ENCODE measurements around the gene PPM1K. TPM values are rescaled to one million over a fixed set of nuclear protein-coding genes. Genes with fewer than 3 reads are reported as not detected.

Gene PPM1K
- total and polyA plus RNA-seq, 7 donors = 1.0 to 18.0 (median 3.5) TPM

DNA sequence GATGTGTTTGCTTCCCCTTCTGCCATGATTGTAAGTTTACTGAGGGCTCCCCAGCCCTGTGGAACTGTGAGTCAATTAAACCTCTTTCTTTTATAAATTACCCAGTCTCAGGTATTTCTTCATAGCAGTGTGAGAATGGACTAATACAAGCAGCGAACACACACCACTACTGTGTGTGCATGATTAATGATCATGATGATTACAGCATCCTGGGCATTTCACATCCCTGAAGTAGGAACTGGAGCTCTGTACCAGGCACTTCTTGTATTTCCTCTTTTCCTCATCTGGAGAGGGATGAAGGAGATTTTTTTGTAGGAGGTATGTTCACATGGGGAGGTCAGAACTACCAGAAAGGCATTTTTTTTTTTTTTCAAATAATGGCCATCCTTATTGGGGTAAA, 60.8 kb downstream of the PPM1K start:
- ATAC-seq (no peak), DNase-seq (no peak)
- TF ChIP-seq, protein P1, sequence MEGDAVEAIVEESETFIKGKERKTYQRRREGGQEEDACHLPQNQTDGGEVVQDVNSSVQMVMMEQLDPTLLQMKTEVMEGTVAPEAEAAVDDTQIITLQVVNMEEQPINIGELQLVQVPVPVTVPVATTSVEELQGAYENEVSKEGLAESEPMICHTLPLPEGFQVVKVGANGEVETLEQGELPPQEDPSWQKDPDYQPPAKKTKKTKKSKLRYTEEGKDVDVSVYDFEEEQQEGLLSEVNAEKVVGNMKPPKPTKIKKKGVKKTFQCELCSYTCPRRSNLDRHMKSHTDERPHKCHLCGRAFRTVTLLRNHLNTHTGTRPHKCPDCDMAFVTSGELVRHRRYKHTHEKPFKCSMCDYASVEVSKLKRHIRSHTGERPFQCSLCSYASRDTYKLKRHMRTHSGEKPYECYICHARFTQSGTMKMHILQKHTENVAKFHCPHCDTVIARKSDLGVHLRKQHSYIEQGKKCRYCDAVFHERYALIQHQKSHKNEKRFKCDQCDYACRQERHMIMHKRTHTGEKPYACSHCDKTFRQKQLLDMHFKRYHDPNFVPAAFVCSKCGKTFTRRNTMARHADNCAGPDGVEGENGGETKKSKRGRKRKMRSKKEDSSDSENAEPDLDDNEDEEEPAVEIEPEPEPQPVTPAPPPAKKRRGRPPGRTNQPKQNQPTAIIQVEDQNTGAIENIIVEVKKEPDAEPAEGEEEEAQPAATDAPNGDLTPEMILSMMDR (IDR thresholded peaks at IDR 0.05) = no peak
- Histone ChIP-seq H3K27me3 (ENCODE audit: insufficient read depth in 3 of 3, low read length in 2 of 3) (no peaks in the 10 kb centered on the region), H3K9me3 (no peaks in the 10 kb centered on the region), H3K4me1 (peaks cover 2% of the 10 kb centered on the region), H3K4me3 (no peak overlapping the region), H3K36me3 (ENCODE audit: insufficient read depth in 1 of 2, low read depth in 1 of 2) (no peaks in the 10 kb centered on the region), H3K27ac (no peak overlapping the region)
- 40 to 100% (median 100%) methylated on average over 1 of the region's 1 CpG for WGBS, 3 donors
- intact Hi-C loops (cut with DNase I) = loop anchor here in 1 of 2 donors (10.0 kb wide), 1 partner anchor 61 kb away; the partner anchor contains the start of gene PPM1K

DNA sequence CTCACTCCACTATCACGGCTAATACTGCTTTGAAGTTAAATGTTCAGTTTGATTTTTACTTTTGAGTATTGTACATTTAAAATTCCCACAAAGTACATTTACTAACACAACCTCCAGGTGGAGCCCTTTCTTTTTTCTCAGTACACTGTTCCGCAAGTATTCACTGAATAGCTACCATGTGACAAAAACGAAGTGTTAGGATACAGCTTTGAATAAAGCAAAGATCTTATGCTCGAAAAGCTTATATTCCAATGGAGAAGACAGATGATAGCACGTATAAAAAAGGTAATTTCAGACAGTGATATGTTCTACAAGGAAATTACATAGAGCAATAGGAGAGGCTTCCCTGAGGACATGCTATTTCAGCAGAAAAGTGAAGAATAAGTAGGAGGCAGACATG, 65.3 kb downstream of the PPM1K start:
- DNase-seq = no peak
- peak; percentile 77 to 94 (median 86) for ATAC-seq
- Histone ChIP-seq H3K27me3 (ENCODE audit: insufficient read depth in 3 of 3, low read length in 2 of 3) (no peaks in the 10 kb centered on the region), H3K36me3 (ENCODE audit: insufficient read depth in 1 of 2, low read depth in 1 of 2) (no peaks in the 10 kb centered on the region), H3K4me1 (peaks cover 2% of the 10 kb centered on the region), H3K4me3 (no peak overlapping the region), H3K9me3 (no peaks in the 10 kb centered on the region), H3K27ac (no peak overlapping the region)
- WGBS, 3 donors = 0 to 2% (median 1%) methylated on average over 5 of the region's 5 CpGs
- intact Hi-C loops (cut with DNase I) = loop anchor here (2.0 to 5.0 kb wide), 3 partner anchors 158 to 296 kb away; partner anchors contain the start of genes HERC5 (in 2 of the 2) and HERC6 (in 1 of the 2)
- TF ChIP-seq, protein P1 (IDR thresholded peaks at IDR 0.05) = peak; percentile 84

DNA sequence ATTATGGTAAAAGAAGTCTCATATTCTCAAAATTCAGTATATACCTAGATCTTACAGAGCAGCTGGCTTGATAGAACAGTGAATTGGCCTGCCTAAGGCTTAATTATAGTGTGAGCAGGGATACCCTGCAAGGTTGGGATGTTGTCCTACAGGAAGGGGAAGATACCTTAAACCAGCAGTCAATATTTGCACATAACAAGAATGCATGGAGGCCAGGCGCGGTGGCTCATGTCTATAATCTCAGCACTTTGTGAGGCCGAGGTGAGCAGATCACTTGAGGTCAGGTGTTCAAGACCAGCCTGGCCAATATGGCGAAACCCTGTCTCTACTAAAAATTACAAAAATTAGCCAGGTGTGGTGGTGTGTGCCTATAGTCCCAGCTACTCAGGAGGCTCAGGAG, 67.2 kb downstream of the PPM1K start:
- DNase-seq = no peak
- H3K4me3 ChIP-seq = no peak overlapping the region
- TF ChIP-seq, protein P1 (IDR thresholded peaks at IDR 0.05) = no peak
- no peak for ATAC-seq
- H3K27me3 ChIP-seq (ENCODE audit: insufficient read depth in 3 of 3, low read length in 2 of 3) = no peaks in the 10 kb centered on the region
- intact Hi-C loops (cut with DNase I) = loop anchor here (5.0 kb wide), 2 partner anchors 160 to 240 kb away; partner anchors contain the start of genes HERC5 (in 2 of the 2) and HERC6 (in 1 of the 2)
- peaks cover 2% of the 10 kb centered on the region for H3K4me1 ChIP-seq
- H3K27ac ChIP-seq = no peak overlapping the region
- 85 to 96% (median 92%) methylated on average over 4 of the region's 4 CpGs for WGBS, 3 donors
- no peaks in the 10 kb centered on the region for H3K9me3 ChIP-seq
- H3K36me3 ChIP-seq (ENCODE audit: insufficient read depth in 1 of 2, low read depth in 1 of 2) = no peaks in the 10 kb centered on the region

DNA sequence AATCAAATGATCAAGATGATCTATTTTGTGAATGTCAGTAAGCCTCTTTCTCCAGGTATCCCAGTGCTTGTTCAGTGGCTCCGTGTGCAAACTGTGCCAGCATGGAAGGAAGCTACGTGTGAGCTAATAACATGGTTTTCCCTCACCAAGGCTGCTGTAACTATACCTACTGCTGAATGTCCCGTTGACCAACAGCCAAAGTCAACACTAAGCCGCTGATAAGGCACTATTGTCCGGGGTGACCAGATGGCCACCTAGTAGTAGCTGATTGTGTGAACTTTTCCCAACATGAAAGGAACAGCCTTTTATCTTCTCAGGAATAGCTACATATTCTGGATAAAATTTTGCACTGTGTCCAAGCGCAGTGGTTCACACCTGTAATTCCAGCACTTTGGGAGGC, 68.0 kb downstream of the PPM1K start:
- H3K27ac ChIP-seq = no peak overlapping the region
- TF ChIP-seq, protein P1 (IDR thresholded peaks at IDR 0.05) = no peak
- WGBS, 3 donors = 77 to 85% (median 78%) methylated on average over 6 of the region's 6 CpGs
- no peaks in the 10 kb centered on the region for H3K9me3 ChIP-seq
- intact Hi-C loops (cut with DNase I) = loop anchor here (5.0 kb wide), 2 partner anchors 161 to 241 kb away; partner anchors contain the start of genes HERC5 (in 2 of the 2) and HERC6 (in 1 of the 2)
- DNase-seq (no peak), ATAC-seq (no peak)
- no peak overlapping the region for H3K4me3 ChIP-seq
- H3K4me1 ChIP-seq = peaks cover 2% of the 10 kb centered on the region
- no peaks in the 10 kb centered on the region for H3K27me3 ChIP-seq (ENCODE audit: insufficient read depth in 3 of 3, low read length in 2 of 3)
- H3K36me3 ChIP-seq (ENCODE audit: insufficient read depth in 1 of 2, low read depth in 1 of 2) = no peaks in the 10 kb centered on the region

DNA sequence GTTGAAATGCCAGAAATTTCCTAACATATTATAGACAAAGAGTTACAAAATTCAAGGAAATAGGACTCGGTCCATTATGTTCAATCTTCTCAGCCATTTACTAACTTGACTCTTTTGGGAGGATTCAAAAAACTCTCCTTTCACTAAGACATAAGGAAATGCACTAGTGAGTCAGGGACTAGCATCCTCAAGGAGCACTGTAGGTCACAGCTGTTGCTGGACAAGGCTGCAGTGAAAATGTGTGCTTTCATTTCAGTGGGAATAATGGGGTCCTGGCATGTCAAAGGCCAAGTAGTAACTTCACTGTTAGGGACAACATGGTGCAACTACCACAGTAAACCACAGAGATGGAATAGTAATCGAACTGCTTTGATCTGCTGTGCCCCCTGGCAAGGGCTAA, 69.0 kb downstream of the PPM1K start:
- H3K27ac ChIP-seq = no peak overlapping the region
- H3K27me3 ChIP-seq (ENCODE audit: insufficient read depth in 3 of 3, low read length in 2 of 3) = no peaks in the 10 kb centered on the region
- DNase-seq (no peak), ATAC-seq (no peak)
- intact Hi-C loops (cut with DNase I) = loop anchor here (5.0 kb wide), 2 partner anchors 162 to 242 kb away; partner anchors contain the start of genes HERC5 (in 2 of the 2) and HERC6 (in 1 of the 2)
- no peaks in the 10 kb centered on the region for H3K9me3 ChIP-seq
- H3K4me3 ChIP-seq = no peak overlapping the region
- H3K36me3 ChIP-seq (ENCODE audit: insufficient read depth in 1 of 2, low read depth in 1 of 2) = no peaks in the 10 kb centered on the region
- 68 to 77% (median 72%) methylated on average over 2 of the region's 2 CpGs for WGBS, 3 donors
- TF ChIP-seq, protein P1 (IDR thresholded peaks at IDR 0.05) = no peak
- H3K4me1 ChIP-seq = peaks cover 2% of the 10 kb centered on the region
